ENCODE data around the gene MAGEF1. TPM values are rescaled to one million over a fixed set of nuclear protein-coding genes. Genes with fewer than 3 reads are reported as not detected.
A peak's percentile ranks its signal among the peaks of the same experiment; 100 is the strongest.

MAGEF1 gene
- total and polyA plus RNA-seq, 9 donors, result 52.5 to 80.7 (median 73.5) TPM

- Histone ChIP-seq H3K4me3 (ENCODE audit: low read length) (no peak overlapping the region), H3K36me3 (ENCODE audit: control insufficient read depth, insufficient read depth, low read length) (no peaks in the 10 kb centered on the region), H3K4me1 (ENCODE audit: control insufficient read depth, insufficient read depth, low read length) (peaks cover 37% of the 10 kb centered on the region), H3K27me3 (ENCODE audit: control insufficient read depth, insufficient read depth, low read length) (no peaks in the 10 kb centered on the region), H3K9me3 (replicated peaks; ENCODE audit: control insufficient read depth, low read depth, low read length) (no peaks in the 10 kb centered on the region), H3K27ac (ENCODE audit: low read length) (peak overlapping the region; percentile 97)
- 100% methylated on average over 6 of the region's 9 CpGs for WGBS (ENCODE audit: insufficient coverage)
- DNase-seq, result no peak
Observed at GRCh38 chr3:184672335-184672734, 39.5 kb downstream of the MAGEF1 start.

GRCh38 chr3:184670091-184670602 lies 41.7 kb downstream of the MAGEF1 start:
- WGBS (ENCODE audit: insufficient coverage), result 73% methylated on average over 9 of the region's 11 CpGs
- Histone ChIP-seq H3K27ac (ENCODE audit: low read length) (no peak overlapping the region), H3K9me3 (replicated peaks; ENCODE audit: control insufficient read depth, low read depth, low read length) (no peaks in the 10 kb centered on the region), H3K4me3 (ENCODE audit: low read length) (no peak overlapping the region), H3K4me1 (ENCODE audit: control insufficient read depth, insufficient read depth, low read length) (peaks cover 30% of the 10 kb centered on the region), H3K27me3 (ENCODE audit: control insufficient read depth, insufficient read depth, low read length) (no peaks in the 10 kb centered on the region), H3K36me3 (ENCODE audit: control insufficient read depth, insufficient read depth, low read length) (no peaks in the 10 kb centered on the region)
- DNase-seq, result no peak

GRCh38 chr3:184669578-184669977 lies 42.3 kb downstream of the MAGEF1 start:
- Histone ChIP-seq H3K27me3 (ENCODE audit: control insufficient read depth, insufficient read depth, low read length) (no peaks in the 10 kb centered on the region), H3K36me3 (ENCODE audit: control insufficient read depth, insufficient read depth, low read length) (no peaks in the 10 kb centered on the region), H3K27ac (ENCODE audit: low read length) (no peak overlapping the region), H3K9me3 (replicated peaks; ENCODE audit: control insufficient read depth, low read depth, low read length) (no peaks in the 10 kb centered on the region), H3K4me1 (ENCODE audit: control insufficient read depth, insufficient read depth, low read length) (peaks cover 29% of the 10 kb centered on the region), H3K4me3 (ENCODE audit: low read length) (no peak overlapping the region)
- WGBS (ENCODE audit: insufficient coverage), result 76% methylated on average over 4 of the region's 7 CpGs
- DNase-seq, result no peak

GRCh38 chr3:184666442-184666841 lies 45.4 kb downstream of the MAGEF1 start:
- peaks cover 31% of the 10 kb centered on the region for H3K4me1 ChIP-seq (ENCODE audit: control insufficient read depth, insufficient read depth, low read length)
- no peaks in the 10 kb centered on the region for H3K36me3 ChIP-seq (ENCODE audit: control insufficient read depth, insufficient read depth, low read length)
- no peak overlapping the region for H3K4me3 ChIP-seq (ENCODE audit: low read length)
- H3K27ac ChIP-seq (ENCODE audit: low read length), result no peak overlapping the region
- no peaks in the 10 kb centered on the region for H3K27me3 ChIP-seq (ENCODE audit: control insufficient read depth, insufficient read depth, low read length)
- 69% methylated on average over 9 of the region's 9 CpGs for WGBS (ENCODE audit: insufficient coverage)
- DNase-seq, result no peak
- no peaks in the 10 kb centered on the region for H3K9me3 ChIP-seq (replicated peaks; ENCODE audit: control insufficient read depth, low read depth, low read length)

GRCh38 chr3:184665101-184665500 lies 46.8 kb downstream of the MAGEF1 start:
- 61% methylated on average over 3 of the region's 10 CpGs for WGBS (ENCODE audit: insufficient coverage)
- H3K4me3 ChIP-seq (ENCODE audit: low read length), result no peak overlapping the region
- H3K9me3 ChIP-seq (replicated peaks; ENCODE audit: control insufficient read depth, low read depth, low read length), result no peaks in the 10 kb centered on the region
- H3K4me1 ChIP-seq (ENCODE audit: control insufficient read depth, insufficient read depth, low read length), result peaks cover 42% of the 10 kb centered on the region
- DNase-seq, result no peak
- H3K27me3 ChIP-seq (ENCODE audit: control insufficient read depth, insufficient read depth, low read length), result no peaks in the 10 kb centered on the region
- no peak overlapping the region for H3K27ac ChIP-seq (ENCODE audit: low read length)
- no peaks in the 10 kb centered on the region for H3K36me3 ChIP-seq (ENCODE audit: control insufficient read depth, insufficient read depth, low read length)

GRCh38 chr3:184663756-184664155 lies 48.1 kb downstream of the MAGEF1 start:
- H3K4me1 ChIP-seq (ENCODE audit: control insufficient read depth, insufficient read depth, low read length), result peaks cover 56% of the 10 kb centered on the region
- no peak overlapping the region for H3K4me3 ChIP-seq (ENCODE audit: low read length)
- peak overlapping the region; percentile 31 for H3K27ac ChIP-seq (ENCODE audit: low read length)
- H3K27me3 ChIP-seq (ENCODE audit: control insufficient read depth, insufficient read depth, low read length), result no peaks in the 10 kb centered on the region
- DNase-seq, result peak; percentile 61
- no peaks in the 10 kb centered on the region for H3K36me3 ChIP-seq (ENCODE audit: control insufficient read depth, insufficient read depth, low read length)
- 54% methylated on average over 10 of the region's 12 CpGs for WGBS (ENCODE audit: insufficient coverage)
- no peaks in the 10 kb centered on the region for H3K9me3 ChIP-seq (replicated peaks; ENCODE audit: control insufficient read depth, low read depth, low read length)

- H3K27me3 ChIP-seq (ENCODE audit: control insufficient read depth, insufficient read depth, low read length), result no peaks in the 10 kb centered on the region
- DNase-seq, result peak; percentile 63
Observed at GRCh38 chr3:184663356-184663755, 48.5 kb downstream of the MAGEF1 start.

GRCh38 chr3:184662187-184662586 lies 49.7 kb downstream of the MAGEF1 start:
- Histone ChIP-seq H3K27ac (ENCODE audit: low read length) (peak overlapping the region; percentile 10), H3K9me3 (replicated peaks; ENCODE audit: control insufficient read depth, low read depth, low read length) (no peaks in the 10 kb centered on the region), H3K4me1 (ENCODE audit: control insufficient read depth, insufficient read depth, low read length) (peaks cover 71% of the 10 kb centered on the region), H3K36me3 (ENCODE audit: control insufficient read depth, insufficient read depth, low read length) (no peaks in the 10 kb centered on the region), H3K4me3 (ENCODE audit: low read length) (no peak overlapping the region), H3K27me3 (ENCODE audit: control insufficient read depth, insufficient read depth, low read length) (no peaks in the 10 kb centered on the region)
- peak; percentile 68 for DNase-seq
- no CpG with 5 or more reads among the region's 5 CpGs for WGBS (ENCODE audit: insufficient coverage)

More at GRCh38 chr3:184663356-184663755, 48.5 kb downstream of the MAGEF1 start:
- 37% methylated on average over 2 of the region's 6 CpGs for WGBS (ENCODE audit: insufficient coverage)
- Histone ChIP-seq H3K4me1 (ENCODE audit: control insufficient read depth, insufficient read depth, low read length) (peaks cover 60% of the 10 kb centered on the region), H3K27ac (ENCODE audit: low read length) (no peak overlapping the region), H3K36me3 (ENCODE audit: control insufficient read depth, insufficient read depth, low read length) (no peaks in the 10 kb centered on the region), H3K4me3 (ENCODE audit: low read length) (no peak overlapping the region), H3K9me3 (replicated peaks; ENCODE audit: control insufficient read depth, low read depth, low read length) (no peaks in the 10 kb centered on the region)

- no peaks in the 10 kb centered on the region for H3K36me3 ChIP-seq (ENCODE audit: control insufficient read depth, insufficient read depth, low read length)
- peak overlapping the region; percentile 97 for H3K27ac ChIP-seq (ENCODE audit: low read length)
- H3K4me3 ChIP-seq (ENCODE audit: low read length), result no peak overlapping the region
- H3K27me3 ChIP-seq (ENCODE audit: control insufficient read depth, insufficient read depth, low read length), result no peaks in the 10 kb centered on the region
- H3K9me3 ChIP-seq (replicated peaks; ENCODE audit: control insufficient read depth, low read depth, low read length), result no peaks in the 10 kb centered on the region
- WGBS (ENCODE audit: insufficient coverage), result 67% methylated on average over 4 of the region's 6 CpGs
- DNase-seq, result no peak
- H3K4me1 ChIP-seq (ENCODE audit: control insufficient read depth, insufficient read depth, low read length), result peaks cover 82% of the 10 kb centered on the region
Observed at GRCh38 chr3:184660931-184661330, 50.9 kb downstream of the MAGEF1 start.
